Measurements from ENCODE around the gene DAB2. TPM values are rescaled to one million over a fixed set of nuclear protein-coding genes. Genes with fewer than 3 reads are reported as not detected.

The DAB2 gene
- total and polyA plus RNA-seq, 8 donors: 96.8 to 162 (median 120) TPM

DNA sequence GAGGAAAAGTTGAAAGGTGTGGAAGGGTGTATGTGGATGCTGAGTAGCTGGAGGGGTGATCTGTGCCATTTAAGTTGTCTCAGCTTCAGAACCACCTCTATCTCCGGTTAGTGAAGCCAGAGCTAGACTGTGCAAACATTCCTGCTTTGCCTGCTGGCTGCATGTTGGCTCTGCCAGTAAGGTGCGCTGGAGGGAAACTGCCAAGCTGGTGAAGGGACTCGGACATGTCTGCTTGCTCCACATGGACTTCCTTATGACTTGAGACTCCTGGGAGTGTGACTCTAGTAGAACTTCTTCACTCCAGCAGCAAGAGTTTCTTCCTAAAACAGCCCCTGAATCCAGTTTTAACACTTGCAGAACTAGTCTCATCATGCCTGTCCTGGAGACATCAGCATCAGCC is 27.9 kb downstream of the DAB2 start:
- no peak for DNase-seq
- intact Hi-C loops (cut with DNase I): no loop called here
- no peaks in the 10 kb centered on the region for H3K9me3 ChIP-seq
- H3K27me3 ChIP-seq: no peaks in the 10 kb centered on the region
- H3K4me3 ChIP-seq: no peak overlapping the region
- H3K27ac ChIP-seq: peak overlapping the region in 1 of 2 donors; percentile 94
- peaks cover 0 to 22% of the 10 kb centered on the region in 2 donors for H3K36me3 ChIP-seq
- TF ChIP-seq, protein P1, sequence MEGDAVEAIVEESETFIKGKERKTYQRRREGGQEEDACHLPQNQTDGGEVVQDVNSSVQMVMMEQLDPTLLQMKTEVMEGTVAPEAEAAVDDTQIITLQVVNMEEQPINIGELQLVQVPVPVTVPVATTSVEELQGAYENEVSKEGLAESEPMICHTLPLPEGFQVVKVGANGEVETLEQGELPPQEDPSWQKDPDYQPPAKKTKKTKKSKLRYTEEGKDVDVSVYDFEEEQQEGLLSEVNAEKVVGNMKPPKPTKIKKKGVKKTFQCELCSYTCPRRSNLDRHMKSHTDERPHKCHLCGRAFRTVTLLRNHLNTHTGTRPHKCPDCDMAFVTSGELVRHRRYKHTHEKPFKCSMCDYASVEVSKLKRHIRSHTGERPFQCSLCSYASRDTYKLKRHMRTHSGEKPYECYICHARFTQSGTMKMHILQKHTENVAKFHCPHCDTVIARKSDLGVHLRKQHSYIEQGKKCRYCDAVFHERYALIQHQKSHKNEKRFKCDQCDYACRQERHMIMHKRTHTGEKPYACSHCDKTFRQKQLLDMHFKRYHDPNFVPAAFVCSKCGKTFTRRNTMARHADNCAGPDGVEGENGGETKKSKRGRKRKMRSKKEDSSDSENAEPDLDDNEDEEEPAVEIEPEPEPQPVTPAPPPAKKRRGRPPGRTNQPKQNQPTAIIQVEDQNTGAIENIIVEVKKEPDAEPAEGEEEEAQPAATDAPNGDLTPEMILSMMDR (IDR thresholded peaks at IDR 0.05): no peak
- peaks cover 32 to 62% of the 10 kb centered on the region in 2 donors for H3K4me1 ChIP-seq
- ATAC-seq: no peak

DNA sequence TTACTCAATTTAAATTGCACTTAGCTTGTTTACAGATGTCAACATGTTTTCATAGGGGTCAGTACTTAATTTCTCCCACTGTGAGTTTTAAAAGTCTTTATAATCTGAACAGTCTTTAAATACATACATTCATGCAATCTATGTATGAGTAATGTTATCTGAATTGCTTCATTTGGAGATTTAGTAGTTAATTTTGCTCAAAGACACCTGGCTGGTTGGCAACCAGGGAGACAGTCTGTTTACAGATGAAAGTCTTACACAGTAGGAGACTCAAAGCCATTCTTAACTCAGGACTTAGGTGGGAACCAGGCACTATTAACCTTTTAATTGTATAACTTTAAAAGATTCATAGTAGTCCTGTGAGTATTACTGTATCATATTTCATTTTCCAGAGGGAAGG is 29.3 kb downstream of the DAB2 start:
- Histone ChIP-seq H3K27ac (peak overlapping the region; percentile 48 to 68), H3K36me3 (peaks cover 0 to 35% of the 10 kb centered on the region in 2 donors), H3K4me3 (no peak overlapping the region), H3K4me1 (peaks cover 24 to 50% of the 10 kb centered on the region in 2 donors), H3K9me3 (no peaks in the 10 kb centered on the region), H3K27me3 (no peaks in the 10 kb centered on the region)
- DNase-seq (no peak), ATAC-seq (no peak)
- intact Hi-C loops (cut with DNase I): no loop called here
- TF ChIP-seq, protein P1 (IDR thresholded peaks at IDR 0.05): no peak

DNA sequence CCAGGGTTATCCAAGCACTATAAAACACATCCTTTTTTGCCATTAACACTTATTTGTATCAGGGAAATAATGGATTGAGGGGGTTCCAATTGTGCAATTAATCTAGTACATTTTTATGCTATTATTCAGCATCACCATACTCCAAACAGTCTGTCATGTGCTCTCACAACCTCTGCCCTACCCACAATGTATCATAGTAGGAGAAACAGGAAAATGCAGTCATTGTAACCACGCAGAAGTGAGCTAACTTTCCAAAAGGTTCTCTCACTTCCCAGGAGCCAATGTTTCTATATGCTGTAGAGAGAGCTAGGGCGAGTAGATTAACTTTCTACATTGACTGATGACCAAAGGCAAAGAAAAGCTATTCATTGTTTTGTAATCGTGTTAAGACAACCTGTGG is 29.8 kb downstream of the DAB2 start:
- TF ChIP-seq, protein P1 (IDR thresholded peaks at IDR 0.05): no peak
- Histone ChIP-seq H3K4me3 (no peak overlapping the region), H3K4me1 (peaks cover 22 to 44% of the 10 kb centered on the region in 2 donors), H3K9me3 (no peaks in the 10 kb centered on the region), H3K36me3 (peaks cover 0 to 41% of the 10 kb centered on the region in 2 donors), H3K27me3 (no peaks in the 10 kb centered on the region), H3K27ac (peak overlapping the region; percentile 48 to 68)
- ATAC-seq (peak; percentile 61), DNase-seq (no peak)
- intact Hi-C loops (cut with DNase I): no loop called here

DNA sequence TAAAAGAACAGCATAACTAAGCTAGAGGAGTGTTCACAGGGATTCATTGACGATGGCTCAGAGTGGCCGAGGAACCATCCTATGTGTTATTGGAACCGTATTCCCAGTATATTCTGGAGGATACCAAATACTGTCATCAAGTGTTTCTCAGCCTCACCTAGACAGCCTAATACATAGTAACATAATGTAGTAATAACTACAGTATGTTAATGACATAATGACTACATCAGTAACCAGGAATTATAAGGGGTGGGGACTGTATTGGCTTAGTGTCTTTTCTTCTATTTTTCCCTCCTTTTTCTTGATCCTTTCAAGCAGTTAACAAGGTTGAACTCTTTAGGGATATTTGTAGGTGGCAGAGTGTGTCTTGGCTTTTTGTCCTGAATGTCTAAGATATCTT is 33.8 kb downstream of the DAB2 start:
- TF ChIP-seq, protein P1 (IDR thresholded peaks at IDR 0.05): no peak
- H3K36me3 ChIP-seq: peaks cover 0 to 66% of the 10 kb centered on the region in 2 donors

DNA sequence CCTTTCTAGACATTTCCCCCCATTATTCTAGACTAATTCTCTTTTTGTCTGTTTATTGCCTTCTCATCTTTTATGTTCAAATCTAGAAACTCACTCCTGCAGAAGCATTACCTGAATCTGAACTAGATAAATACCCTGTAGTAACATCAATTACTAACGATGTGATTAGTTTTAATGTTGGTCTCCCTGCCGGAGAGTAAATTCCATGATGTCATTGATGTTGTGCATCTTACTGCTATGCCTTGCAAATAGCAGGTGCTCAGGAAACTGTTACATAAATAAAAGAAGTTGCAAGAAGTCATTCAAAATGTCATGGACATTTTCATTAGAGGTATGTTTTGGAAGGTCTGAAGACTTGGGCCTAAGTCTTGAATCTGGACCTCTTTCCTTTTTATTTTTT is 37.5 kb downstream of the DAB2 start:
- Histone ChIP-seq H3K4me3 (no peak overlapping the region), H3K36me3 (peaks cover 0 to 68% of the 10 kb centered on the region in 2 donors), H3K9me3 (no peaks in the 10 kb centered on the region), H3K4me1 (no peaks in the 10 kb centered on the region), H3K27me3 (no peaks in the 10 kb centered on the region), H3K27ac (no peak overlapping the region)
- ATAC-seq (no peak), DNase-seq (no peak)
- TF ChIP-seq, protein P1 (IDR thresholded peaks at IDR 0.05): no peak
- intact Hi-C loops (cut with DNase I): no loop called here

More for the DNA sequence above, 33.8 kb downstream of the DAB2 start:
- no peaks in the 10 kb centered on the region for H3K9me3 ChIP-seq
- no peak overlapping the region for H3K27ac ChIP-seq
- peaks cover 9 to 10% of the 10 kb centered on the region in 2 donors for H3K4me1 ChIP-seq
- H3K27me3 ChIP-seq: no peaks in the 10 kb centered on the region
- ATAC-seq: no peak
- no peak overlapping the region for H3K4me3 ChIP-seq
- DNase-seq: no peak
- intact Hi-C loops (cut with DNase I): no loop called here

Data from left lung (tissue), 10 donors.